ENCODE results near the gene CHURC1. TPM values are rescaled to one million over a fixed set of nuclear protein-coding genes. Genes with fewer than 3 reads are reported as not detected.

The CHURC1 gene
- total and polyA plus RNA-seq, 2 of the 4 experiments (the other 2 are of a cell fraction) = 38.0 to 69.5 TPM

DNA sequence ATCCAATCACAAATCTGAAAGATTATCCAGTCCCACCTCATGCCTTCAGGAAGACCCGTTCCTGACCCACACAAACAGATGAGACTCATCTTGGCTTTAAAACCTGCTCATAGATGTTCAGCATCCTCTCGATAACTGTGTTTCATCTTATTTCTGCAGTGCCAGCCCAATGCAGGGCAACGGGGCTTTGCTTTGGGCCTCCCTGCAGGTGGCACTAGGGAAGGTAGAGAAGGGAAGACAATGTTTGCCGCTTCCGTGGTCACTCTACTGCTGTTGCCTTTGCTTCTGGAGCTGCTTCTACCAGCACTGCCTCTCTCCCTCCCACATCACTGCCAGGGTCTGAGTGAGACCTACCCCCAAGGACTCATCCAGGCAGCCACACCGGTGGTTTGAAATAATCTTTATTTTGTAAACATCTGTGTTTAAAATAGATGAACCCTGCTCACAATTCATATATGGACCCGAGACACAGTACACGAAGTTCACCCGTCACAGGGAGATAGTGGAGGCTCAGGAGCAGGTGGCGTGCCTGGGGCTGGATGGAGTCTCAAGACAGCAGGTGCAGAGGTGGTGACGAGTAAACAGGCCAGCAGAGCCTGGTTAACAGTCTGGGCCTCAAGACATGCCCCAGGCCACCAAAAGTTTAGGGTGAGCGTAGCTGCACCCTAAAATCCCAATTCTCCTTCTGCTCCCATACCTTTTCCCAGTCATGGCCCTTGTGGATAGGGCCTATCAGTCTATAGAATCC is 31.4 kb downstream of the CHURC1 start:
- BruUV-seq (replicated peaks) = no TSS peak
- Histone ChIP-seq H3K4me3 (ENCODE audit: insufficient read depth, low read depth, low read length) (no peak overlapping the region), H2BK120ac (ENCODE audit: low read depth, low read length) (no peak overlapping the region), H2BK15ac (ENCODE audit: low read depth, low read length) (no peak overlapping the region), H3K14ac (replicated peaks; ENCODE audit: low read depth, low read length) (no peak overlapping the region), H3K4ac (ENCODE audit: low read depth, low read length) (no peak overlapping the region), H2BK20ac (ENCODE audit: low read depth, low read length) (no peak overlapping the region), H3K4me1 (ENCODE audit: control insufficient read depth, insufficient read depth, low read length) (no peaks in the 10 kb centered on the region), H4K8ac (ENCODE audit: low read depth in 2 of 2, low read length in 2 of 2) (no peak overlapping the region), H3K9me1 (ENCODE audit: insufficient read depth, low read length) (no peaks in the 10 kb centered on the region; the same call in 1 of the 2 replicates), H4K5ac (ENCODE audit: low read depth, low read length) (no peak overlapping the region), H3K36me3 (ENCODE audit: control insufficient read depth, insufficient read depth, low read length) (peaks cover 21% of the 10 kb centered on the region), H2AFZ (replicated peaks; ENCODE audit: low read length, poor library complexity) (no peak overlapping the region), H2BK5ac (ENCODE audit: low read depth, low read length, poor library complexity, severe bottlenecking) (no peak overlapping the region), H3K18ac (ENCODE audit: low read depth, low read length) (no peak overlapping the region), H4K20me1 (ENCODE audit: insufficient read depth, low read length) (no peaks in the 10 kb centered on the region), H3K56ac (ENCODE audit: extremely low read depth, insufficient read depth, low read length) (no peak overlapping the region), H3K79me1 (ENCODE audit: low read depth in 1 of 2, low read length in 2 of 2) (no peaks in the 10 kb centered on the region; a peak in 1 of 4 replicates), H2AK5ac (ENCODE audit: low read depth, low read length) (no peak overlapping the region), H3K9me3 (ENCODE audit: control insufficient read depth, insufficient read depth, low read length) (no peaks in the 10 kb centered on the region), H4K91ac (ENCODE audit: insufficient read depth, low read depth, low read length) (no peak overlapping the region), H3K4me2 (ENCODE audit: low read depth, low read length) (no peak overlapping the region), H2AK9ac (replicated peaks; ENCODE audit: low read depth, low read length, poor library complexity) (no peak overlapping the region), H3K9ac (ENCODE audit: low read depth, low read length) (no peak overlapping the region), H3K27ac (ENCODE audit: insufficient read depth, low read length) (no peak overlapping the region), H3K27me3 (ENCODE audit: control insufficient read depth, insufficient read depth, low read length) (no peaks in the 10 kb centered on the region), H3K23ac (ENCODE audit: low read depth, low read length) (no peak overlapping the region)
- WGBS, 2 experiments (ENCODE audit: extremely low coverage in 2 of 2, insufficient read length in 1 of 2) = 60% methylated on average over 1 of the region's 12 CpGs; no CpG with 5 or more reads in 1 of the 2 experiments
- no peak for DNase-seq
- in situ Hi-C loops (cut with MboI; ENCODE audit: low sequenced_read_pairs) = no loop called here
- TF ChIP-seq MXI1 (IDR thresholded peaks at IDR 0.05; ENCODE audit: borderline replicate concordance, low read depth, low read length) (no peak), RAD21 (IDR thresholded peaks at IDR 0.05; ENCODE audit: low read length) (no peak), SMC3 (IDR thresholded peaks at IDR 0.05; ENCODE audit: low read depth, low read length) (no peak), RFX5 (IDR thresholded peaks at IDR 0.05; ENCODE audit: low read depth, low read length) (no peak), MAFK (IDR thresholded peaks at IDR 0.05; ENCODE audit: low read depth, low read length) (no peak), RCOR1 (IDR thresholded peaks at IDR 0.05; ENCODE audit: insufficient replicate concordance, low read length) (no peak), CHD1 (IDR thresholded peaks at IDR 0.05; ENCODE audit: low read depth, low read length) (no peak), NFE2L2 (IDR thresholded peaks at IDR 0.05; ENCODE audit: low read depth, low read length) (no peak), BHLHE40 (IDR thresholded peaks at IDR 0.05; ENCODE audit: low read depth, low read length) (no peak), CEBPB (IDR thresholded peaks at IDR 0.05; ENCODE audit: low read depth, low read length) (no peak), MAZ (IDR thresholded peaks at IDR 0.05; ENCODE audit: borderline replicate concordance, low read depth, low read length) (no peak), FOS (IDR thresholded peaks at IDR 0.05; ENCODE audit: low read depth, low read length) (no peak), POLR2A (IDR thresholded peaks at IDR 0.05; ENCODE audit: low read depth, low read length) (no peak)
- TF ChIP-seq, protein P1, sequence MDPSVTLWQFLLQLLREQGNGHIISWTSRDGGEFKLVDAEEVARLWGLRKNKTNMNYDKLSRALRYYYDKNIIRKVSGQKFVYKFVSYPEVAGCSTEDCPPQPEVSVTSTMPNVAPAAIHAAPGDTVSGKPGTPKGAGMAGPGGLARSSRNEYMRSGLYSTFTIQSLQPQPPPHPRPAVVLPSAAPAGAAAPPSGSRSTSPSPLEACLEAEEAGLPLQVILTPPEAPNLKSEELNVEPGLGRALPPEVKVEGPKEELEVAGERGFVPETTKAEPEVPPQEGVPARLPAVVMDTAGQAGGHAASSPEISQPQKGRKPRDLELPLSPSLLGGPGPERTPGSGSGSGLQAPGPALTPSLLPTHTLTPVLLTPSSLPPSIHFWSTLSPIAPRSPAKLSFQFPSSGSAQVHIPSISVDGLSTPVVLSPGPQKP (IDR thresholded peaks at IDR 0.05; ENCODE audit: borderline replicate concordance, low read depth, low read length) = no peak
- TF ChIP-seq, protein P2, sequence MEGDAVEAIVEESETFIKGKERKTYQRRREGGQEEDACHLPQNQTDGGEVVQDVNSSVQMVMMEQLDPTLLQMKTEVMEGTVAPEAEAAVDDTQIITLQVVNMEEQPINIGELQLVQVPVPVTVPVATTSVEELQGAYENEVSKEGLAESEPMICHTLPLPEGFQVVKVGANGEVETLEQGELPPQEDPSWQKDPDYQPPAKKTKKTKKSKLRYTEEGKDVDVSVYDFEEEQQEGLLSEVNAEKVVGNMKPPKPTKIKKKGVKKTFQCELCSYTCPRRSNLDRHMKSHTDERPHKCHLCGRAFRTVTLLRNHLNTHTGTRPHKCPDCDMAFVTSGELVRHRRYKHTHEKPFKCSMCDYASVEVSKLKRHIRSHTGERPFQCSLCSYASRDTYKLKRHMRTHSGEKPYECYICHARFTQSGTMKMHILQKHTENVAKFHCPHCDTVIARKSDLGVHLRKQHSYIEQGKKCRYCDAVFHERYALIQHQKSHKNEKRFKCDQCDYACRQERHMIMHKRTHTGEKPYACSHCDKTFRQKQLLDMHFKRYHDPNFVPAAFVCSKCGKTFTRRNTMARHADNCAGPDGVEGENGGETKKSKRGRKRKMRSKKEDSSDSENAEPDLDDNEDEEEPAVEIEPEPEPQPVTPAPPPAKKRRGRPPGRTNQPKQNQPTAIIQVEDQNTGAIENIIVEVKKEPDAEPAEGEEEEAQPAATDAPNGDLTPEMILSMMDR (conservative IDR thresholded peaks at IDR 0.05; ENCODE audit: low read depth, low read length) = no peak
- TF ChIP-seq, protein P3, sequence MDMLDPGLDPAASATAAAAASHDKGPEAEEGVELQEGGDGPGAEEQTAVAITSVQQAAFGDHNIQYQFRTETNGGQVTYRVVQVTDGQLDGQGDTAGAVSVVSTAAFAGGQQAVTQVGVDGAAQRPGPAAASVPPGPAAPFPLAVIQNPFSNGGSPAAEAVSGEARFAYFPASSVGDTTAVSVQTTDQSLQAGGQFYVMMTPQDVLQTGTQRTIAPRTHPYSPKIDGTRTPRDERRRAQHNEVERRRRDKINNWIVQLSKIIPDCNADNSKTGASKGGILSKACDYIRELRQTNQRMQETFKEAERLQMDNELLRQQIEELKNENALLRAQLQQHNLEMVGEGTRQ (IDR thresholded peaks at IDR 0.05; ENCODE audit: low read depth, low read length) = no peak
- ChIA-PET CTCF (no interaction called here), POLR2A (ENCODE audit: unreplicated experiment) (no interaction called here)
- intact Hi-C loops (cut with micrococcal nuclease) = no loop called here
- ATAC-seq (ENCODE audit: low read depth) = no peak
- dilution Hi-C loops (cut with HindIII; ENCODE audit: low sequenced_read_pairs, unreplicated experiment) = no loop called here
